Peyer's patch (tissue), 4 donors: Measurements from ENCODE around the gene MAPT.

Experiments
- CTCF ChIP-seq, 6 experiments: fragments of 450-650 bp in 4 of 6; fragments of 200-600 bp in 2 of 6; sonication (generic) in 1 of 6; IDR thresholded peaks; one replicate each; pipeline ENCODE4 v1.5.1; 2017 to 2019; ENCODE audit warnings: antibody characterized with exemption in 6 of 6, mild to moderate bottlenecking in 3 of 6, moderate library complexity in 1 of 6
- POLR2A ChIP-seq, 2 donors: fragments of 450-650 bp; IDR thresholded peaks; one replicate each; pipeline ENCODE4 v1.5.1; 2017; ENCODE audit warnings: antibody characterized with exemption in 2 of 2, mild to moderate bottlenecking in 2 of 2, moderate library complexity in 2 of 2

- no peak for TF ChIP-seq CTCF (IDR thresholded peaks at IDR 0.05)
- TF ChIP-seq POLR2A (IDR thresholded peaks at IDR 0.05), result no peak
Measured at GRCh38 chr17:45923511-45924268, 29.3 kb downstream of the MAPT start.
